Midbrain (tissue), 1 donor: ENCODE results near the gene PTEN.
A peak's percentile ranks its signal among the peaks of the same experiment; 100 is the strongest.
"Not testable (repeated sequence)": the region's sequence is repeated elsewhere in the genome, so short reads cannot be mapped to it uniquely, and the experiment has no call there.

Source experiments
- DNase-seq: peaks from one replicate; lab custom pipeline; 2025; lab: John Stamatoyannopoulos, UW

The PTEN gene

DNA sequence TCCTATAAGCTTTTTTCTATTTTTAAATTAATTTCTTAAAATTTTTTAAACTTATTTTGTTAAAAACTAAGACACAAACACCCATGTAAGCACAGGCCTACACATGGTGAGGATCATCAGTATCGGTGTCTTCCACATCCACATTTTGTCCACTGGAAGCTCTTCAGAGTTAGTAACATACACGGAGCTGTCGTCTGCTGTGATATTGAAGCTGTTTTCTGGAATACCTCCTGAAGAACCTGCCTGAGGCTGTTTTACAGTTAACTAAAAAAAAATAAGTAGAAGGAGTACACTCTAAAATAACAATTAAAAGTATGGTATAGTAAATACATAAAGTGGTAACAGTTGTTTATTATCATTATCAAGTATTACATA lies 17.8 kb upstream of the PTEN start:
- no peak for DNase-seq

- no peak for DNase-seq
Observed at GRCh38 chr10:87846023-87846422, 17.4 kb upstream of the PTEN start.

GRCh38 chr10:87846711-87847110 lies 16.7 kb upstream of the PTEN start:
- not testable (repeated sequence) for DNase-seq

GRCh38 chr10:87847550-87847949 lies 15.9 kb upstream of the PTEN start:
- no peak for DNase-seq

GRCh38 chr10:87849001-87849400 lies 14.4 kb upstream of the PTEN start:
- no peak for DNase-seq

GRCh38 chr10:87850742-87851205 lies 12.7 kb upstream of the PTEN start:
- peak; percentile 36 for DNase-seq

DNA sequence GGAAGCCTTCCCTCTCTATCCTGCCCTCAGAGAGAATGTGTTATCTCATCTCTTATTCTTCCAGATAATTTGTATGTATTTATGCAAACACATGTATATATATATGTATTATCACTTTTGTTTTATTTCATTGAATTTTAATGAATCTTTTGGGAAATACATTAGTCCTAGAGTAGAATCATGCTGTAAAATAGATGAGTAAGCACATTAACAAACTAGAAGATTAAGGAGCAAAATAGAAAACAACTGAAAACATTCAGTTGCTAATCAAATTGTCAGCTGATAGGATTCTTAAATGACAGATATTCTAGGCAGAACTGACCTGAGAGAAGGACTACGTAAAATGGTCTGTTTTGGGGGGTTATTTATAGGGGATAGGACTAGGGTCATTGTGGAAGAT lies 11.3 kb upstream of the PTEN start:
- DNase-seq, result no peak

DNA sequence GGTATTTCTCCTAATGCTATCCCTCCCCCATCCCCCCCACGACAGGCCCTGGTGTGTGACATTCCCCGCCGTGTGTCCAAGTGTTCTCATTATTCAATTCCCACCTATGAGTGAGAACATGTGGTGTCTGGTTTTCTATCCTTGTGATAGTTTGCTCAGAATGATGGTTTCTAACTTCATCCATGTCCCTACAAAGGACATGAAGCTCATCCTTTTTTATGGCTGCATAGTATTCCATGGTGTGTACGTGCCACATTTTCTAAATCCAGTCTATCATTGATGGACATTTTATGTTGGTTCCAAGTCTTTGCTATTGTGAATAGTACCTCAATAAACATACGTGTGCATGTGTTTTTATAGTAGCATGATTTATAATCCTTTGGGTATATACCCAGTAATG lies 8.2 kb upstream of the PTEN start:
- DNase-seq, result not testable (repeated sequence)

DNA sequence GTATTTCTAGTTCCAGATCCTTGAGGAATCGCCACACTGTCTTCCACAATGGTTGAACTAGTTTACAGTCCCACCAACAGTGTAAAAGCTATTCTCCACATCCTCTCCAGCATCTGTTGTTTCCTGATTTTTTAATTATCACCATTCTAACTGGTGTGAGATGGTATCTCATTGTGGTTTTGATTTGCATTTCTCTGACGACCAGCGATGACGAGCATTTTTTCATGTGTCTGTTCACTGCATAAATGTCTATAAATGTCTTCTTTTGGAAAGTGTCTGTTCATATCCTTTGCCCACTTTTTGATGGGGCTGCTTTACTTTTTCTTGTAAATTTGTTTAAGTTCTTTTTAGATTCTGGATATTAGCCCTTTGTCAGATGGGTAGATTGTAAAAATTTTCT lies 7.8 kb upstream of the PTEN start:
- not testable (repeated sequence) for DNase-seq

DNA sequence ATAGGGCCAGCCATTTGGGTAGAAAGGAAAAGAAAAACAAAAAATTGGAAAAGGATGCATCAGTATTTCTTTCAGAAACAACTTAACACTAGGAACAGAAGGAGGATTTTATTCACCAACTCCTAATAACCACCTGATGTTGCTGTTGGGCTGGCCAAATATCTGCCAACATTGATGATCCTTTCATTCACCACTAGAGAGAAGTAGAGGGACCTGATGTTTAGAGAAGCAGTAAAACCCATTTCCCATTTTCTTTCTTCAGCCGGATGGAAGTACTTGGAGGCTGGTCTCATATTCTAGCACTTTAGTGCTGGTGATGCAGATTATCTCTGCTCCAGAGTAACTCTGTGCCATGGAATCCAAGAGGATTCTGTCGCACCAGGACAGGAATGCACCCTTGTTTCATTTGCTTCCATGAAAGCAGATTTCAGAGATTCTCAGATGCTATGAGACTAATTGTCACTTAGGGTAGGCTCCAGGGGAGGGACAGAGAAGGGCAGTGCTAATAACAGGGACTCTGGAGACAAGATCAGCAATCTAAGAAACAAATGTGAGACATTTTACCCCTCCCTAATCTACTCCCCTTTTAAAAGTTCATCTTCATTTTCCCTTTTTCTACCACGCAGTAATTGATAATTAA lies 3.1 kb upstream of the PTEN start:
- peak; percentile 62 for DNase-seq

DNA sequence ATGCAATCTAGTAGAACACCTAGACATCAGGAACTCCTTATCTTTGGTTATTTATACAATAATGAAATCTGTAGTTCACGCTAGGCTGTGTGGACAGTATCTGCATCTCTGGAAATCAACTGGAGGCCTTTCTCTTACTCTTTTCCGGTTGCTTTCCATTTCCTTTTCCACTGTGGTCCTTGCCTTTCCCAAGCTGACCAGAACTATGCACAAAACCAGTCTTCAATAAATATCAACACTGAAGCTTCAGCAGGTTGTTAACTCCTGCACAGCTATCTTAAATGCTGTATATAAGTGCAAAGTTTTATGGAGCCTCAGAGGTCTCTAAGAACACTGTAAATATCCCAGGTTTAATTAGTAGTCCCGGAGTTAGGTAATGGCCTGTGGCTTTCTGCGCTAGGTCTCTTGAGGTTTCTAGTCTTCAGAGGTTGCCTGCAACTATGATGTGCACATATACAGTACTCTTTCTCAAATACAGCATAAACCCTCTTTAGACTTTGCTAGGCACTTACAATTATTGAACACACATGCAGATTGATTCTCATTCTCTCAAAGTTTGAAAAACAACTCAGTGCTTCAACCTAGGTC lies 2.5 kb upstream of the PTEN start:
- DNase-seq, result no peak

DNA sequence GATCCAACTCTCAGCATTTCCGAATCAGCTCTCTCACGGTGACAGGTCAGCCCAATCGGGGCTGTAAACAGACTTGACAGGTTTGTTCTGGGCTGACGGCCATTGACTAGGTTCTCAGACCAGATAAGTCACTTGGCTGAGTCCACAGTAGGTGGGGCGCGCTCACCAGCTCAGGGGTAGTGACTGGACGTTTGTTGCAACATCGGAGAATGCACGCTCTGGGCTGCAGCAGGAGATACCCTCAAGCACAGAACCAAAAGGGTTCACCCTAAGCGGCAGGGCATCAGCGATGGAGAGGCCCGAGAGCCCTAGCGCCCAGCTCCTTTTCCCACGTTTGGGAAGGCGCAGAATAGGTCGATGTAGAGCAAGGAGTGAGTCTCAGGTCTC lies 1.9 kb upstream of the PTEN start:
- peak; percentile 74 for DNase-seq

GRCh38 chr10:87861953-87862678 lies 1.3 kb upstream of the PTEN start:
- DNase-seq, result peak; percentile 88

- no peak for DNase-seq
Observed at GRCh38 chr10:87862679-87863052, 759 bp upstream of the PTEN start.

DNA sequence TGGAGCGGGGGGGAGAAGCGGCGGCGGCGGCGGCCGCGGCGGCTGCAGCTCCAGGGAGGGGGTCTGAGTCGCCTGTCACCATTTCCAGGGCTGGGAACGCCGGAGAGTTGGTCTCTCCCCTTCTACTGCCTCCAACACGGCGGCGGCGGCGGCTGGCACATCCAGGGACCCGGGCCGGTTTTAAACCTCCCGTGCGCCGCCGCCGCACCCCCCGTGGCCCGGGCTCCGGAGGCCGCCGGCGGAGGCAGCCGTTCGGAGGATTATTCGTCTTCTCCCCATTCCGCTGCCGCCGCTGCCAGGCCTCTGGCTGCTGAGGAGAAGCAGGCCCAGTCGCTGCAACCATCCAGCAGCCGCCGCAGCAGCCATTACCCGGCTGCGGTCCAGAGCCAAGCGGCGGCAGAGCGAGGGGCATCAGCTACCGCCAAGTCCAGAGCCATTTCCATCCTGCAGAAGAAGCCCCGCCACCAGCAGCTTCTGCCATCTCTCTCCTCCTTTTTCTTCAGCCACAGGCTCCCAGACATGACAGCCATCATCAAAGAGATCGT lies 598 bp downstream of the PTEN start:
- DNase-seq, result not testable (repeated sequence)

- peak; percentile 21 for DNase-seq
Observed at GRCh38 chr10:87864496-87865059, 1.2 kb downstream of the PTEN start.

GRCh38 chr10:87865241-87865881 lies 1.9 kb downstream of the PTEN start:
- no peak for DNase-seq

- no peak for DNase-seq
Observed at GRCh38 chr10:87866412-87866974, 3.1 kb downstream of the PTEN start.

DNA sequence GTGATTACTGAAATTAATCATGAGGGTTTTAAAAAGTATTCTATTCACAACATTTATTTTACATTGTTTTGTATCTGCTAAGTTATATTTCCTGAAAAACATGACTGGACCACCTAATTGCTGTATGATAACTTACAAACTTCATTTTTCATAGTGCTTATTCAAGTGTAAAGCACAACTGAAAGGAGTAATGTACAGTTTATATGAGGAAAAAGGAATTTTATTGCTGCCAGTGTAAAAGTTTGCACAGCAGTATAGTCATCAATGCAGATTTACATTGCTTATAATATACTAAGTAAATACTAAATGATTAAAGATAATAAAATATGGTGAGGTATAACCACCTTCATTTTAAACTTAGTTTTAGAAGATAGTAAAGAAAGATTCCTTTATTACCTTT lies 4.0 kb downstream of the PTEN start:
- no peak for DNase-seq

GRCh38 chr10:87868277-87868676 lies 4.9 kb downstream of the PTEN start:
- no peak for DNase-seq

- DNase-seq, result not testable (repeated sequence)
Observed at GRCh38 chr10:87869139-87869538, 5.7 kb downstream of the PTEN start.
